Posterior cingulate gyrus (tissue), 11 donors: ENCODE results near the gene ADM5.
"Not testable (repeated sequence)": the region's sequence is repeated elsewhere in the genome, so short reads cannot be mapped to it uniquely, and the experiment has no call there.

Source experiments
- DNase-seq, 10 donors: peaks; one replicate each; pipeline versions ENCODE4 v3.0.0 to v3.0.0-alpha.2; 2020 to 2021; ENCODE audit warnings: mixed read lengths in 3 of 10
- intact Hi-C: fragments of 100-400 bp; cut with DNase I; formaldehyde crosslinking; loops from one replicate; pipeline ENCODE4 v1.15.1; 2023

Gene ADM5

GRCh38 chr19:49691243-49692146 lies 2.1 kb downstream of the ADM5 start:
- DNase-seq = peak; percentile 75 to 96 (median 82)
- intact Hi-C loops = loop anchor here (10.0 kb wide), 1 partner anchor 113 kb away; no protein-coding TSS in a partner anchor

GRCh38 chr19:49692147-49692506 lies 2.7 kb downstream of the ADM5 start:
- DNase-seq = peak in 6 of 10 donors; percentile 57 to 94 (median 66)
- intact Hi-C loops = loop anchor here (10.0 kb wide), 1 partner anchor 113 kb away; no protein-coding TSS in a partner anchor

- no peak for DNase-seq
- intact Hi-C loops = loop anchor here (10.0 kb wide), 1 partner anchor 109 kb away; no protein-coding TSS in a partner anchor
Observed at GRCh38 chr19:49696115-49696514, 6.7 kb downstream of the ADM5 start.

DNA sequence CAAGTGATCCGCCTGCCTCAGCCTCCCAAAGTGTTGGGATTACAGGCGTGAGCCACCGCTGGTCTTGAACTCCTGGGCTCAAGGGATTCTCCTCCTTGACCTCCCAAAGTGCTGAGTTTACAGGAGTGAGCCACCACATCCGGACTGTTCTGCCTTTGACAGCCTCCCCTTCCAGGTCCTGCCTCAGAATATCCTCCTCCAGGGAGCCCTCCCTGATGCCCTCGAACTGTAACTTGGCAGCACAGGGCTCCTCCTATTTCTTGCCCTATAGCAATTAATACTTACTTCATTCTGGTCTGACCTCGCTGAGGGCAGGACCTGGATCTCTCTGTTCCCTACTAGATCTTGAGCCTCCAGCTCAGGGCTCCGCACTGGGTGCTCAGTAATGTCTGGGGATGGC lies 7.5 kb downstream of the ADM5 start:
- DNase-seq = no peak
- intact Hi-C loops = loop anchor here (10.0 kb wide), 1 partner anchor 108 kb away; no protein-coding TSS in a partner anchor

GRCh38 chr19:49699364-49699763 lies 10.0 kb downstream of the ADM5 start:
- intact Hi-C loops = loop anchor here (10.0 kb wide), 1 partner anchor 105 kb away; no protein-coding TSS in a partner anchor
- DNase-seq = no peak

DNA sequence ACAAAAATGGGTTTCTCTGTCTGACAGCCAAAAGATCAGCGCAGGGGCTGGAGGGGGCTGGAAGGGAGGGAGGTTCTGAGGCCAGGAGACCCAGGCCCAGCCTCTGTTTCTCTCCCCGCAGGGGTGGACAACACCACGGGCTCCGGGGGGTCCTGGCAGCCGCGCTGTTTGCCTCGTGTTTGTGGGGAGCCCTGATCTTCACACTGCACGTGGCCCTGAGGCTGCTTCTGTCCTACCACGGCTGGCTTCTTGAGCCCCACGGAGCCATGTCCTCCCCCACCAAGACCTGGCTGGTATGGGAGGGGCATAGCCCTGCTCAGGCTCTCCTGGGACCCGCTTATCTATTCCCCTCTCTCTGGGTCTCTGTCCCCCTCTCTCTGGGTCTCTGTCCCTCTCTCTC lies 11.2 kb downstream of the ADM5 start:
- no peak for DNase-seq
- intact Hi-C loops = no loop called here

GRCh38 chr19:49701271-49701786 lies 11.9 kb downstream of the ADM5 start:
- intact Hi-C loops = no loop called here
- no peak for DNase-seq

DNA sequence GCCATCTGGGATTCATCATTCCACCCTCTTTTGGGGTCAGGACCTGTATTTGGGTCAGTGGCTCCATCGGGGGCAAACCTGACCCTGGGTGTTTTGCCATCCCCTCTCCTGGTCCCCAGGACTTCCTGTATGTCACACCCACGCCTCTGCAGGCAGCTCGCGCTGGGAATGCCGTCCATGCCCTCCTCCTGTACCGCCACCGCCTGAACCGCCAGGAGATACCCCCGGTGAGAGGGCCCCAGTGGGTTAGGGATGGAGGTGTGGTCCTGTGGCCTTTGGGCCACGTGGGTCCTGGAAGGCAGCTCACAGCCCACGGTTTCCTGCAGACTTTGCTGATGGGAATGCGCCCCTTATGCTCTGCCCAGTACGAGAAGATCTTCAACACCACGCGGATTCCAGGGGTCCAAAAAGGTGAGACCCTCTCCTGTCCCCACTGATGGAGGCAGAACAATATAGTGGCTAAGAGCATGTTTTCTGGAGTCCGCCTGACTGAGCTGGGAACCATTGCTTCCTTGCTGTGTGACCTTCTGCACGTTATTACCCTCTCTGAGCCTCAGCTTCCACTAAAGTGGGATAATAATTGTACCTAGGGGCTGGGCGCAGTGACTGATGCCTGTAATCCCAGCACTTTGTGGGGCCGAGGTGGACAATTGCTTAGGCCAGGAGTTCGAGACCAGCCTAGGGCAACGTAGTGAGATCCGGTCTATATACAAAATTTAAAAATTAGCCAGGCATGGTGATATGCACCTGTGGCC lies 15.7 kb downstream of the ADM5 start:
- DNase-seq = no peak
- intact Hi-C loops = no loop called here

- intact Hi-C loops = no loop called here
- DNase-seq = no peak
Observed at GRCh38 chr19:49705919-49706318, 16.5 kb downstream of the ADM5 start.

- no peak for DNase-seq
- intact Hi-C loops = no loop called here
Observed at GRCh38 chr19:49710372-49710951, 21.1 kb downstream of the ADM5 start.

DNA sequence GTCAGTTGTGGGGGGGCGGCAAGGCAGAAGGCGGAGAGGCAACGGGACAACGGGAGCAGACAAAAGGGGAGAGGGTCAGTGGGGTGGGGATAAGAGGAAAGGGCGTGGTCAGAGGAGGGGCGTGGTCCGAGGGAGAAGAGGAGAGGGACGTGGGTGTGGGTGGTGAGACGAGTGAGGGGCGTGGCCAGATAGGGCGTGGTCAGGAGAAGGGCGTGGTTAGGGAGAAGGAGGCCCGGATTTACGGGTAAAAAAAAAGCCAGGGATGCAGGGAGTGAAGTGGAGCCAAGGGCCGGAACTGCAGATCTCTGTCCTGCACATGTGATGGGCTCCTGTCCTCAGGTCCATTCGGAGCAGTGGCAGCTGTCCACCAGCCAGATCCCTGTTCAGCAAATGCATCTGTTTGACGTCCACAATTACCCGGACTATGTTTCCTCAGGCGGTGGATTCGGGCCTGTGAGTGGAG lies 23.0 kb downstream of the ADM5 start:
- intact Hi-C loops = no loop called here
- DNase-seq = no peak

DNA sequence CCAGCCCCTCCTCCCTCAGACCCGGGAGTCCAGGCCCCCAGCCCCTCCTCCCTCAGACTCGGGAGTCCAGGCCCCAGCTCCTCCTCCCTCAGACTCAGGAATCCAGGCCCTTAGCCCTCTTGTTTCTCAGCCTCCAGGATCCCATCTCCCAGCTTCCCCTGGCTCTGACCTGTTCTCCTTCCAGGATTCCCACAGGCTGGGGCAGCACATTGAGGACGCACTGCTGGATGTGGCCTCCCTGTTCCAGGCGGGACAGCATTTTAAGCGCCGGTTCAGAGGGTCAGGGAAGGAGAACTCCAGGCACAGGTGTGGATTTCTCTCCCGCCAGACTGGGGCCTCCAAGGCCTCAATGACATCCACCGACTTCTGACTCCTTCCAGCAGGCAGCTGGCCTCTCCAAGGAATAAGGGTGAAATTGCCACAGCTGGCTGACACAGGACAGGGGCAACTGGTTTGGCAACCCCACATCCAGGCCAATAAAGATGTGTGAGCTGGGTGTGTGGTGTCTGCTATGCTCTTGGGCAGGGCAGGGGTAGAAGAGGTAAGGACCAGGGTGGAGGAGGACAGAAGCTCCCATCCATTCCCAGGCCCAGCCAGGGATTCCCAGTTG lies 23.9 kb downstream of the ADM5 start:
- intact Hi-C loops = no loop called here
- DNase-seq = no peak

DNA sequence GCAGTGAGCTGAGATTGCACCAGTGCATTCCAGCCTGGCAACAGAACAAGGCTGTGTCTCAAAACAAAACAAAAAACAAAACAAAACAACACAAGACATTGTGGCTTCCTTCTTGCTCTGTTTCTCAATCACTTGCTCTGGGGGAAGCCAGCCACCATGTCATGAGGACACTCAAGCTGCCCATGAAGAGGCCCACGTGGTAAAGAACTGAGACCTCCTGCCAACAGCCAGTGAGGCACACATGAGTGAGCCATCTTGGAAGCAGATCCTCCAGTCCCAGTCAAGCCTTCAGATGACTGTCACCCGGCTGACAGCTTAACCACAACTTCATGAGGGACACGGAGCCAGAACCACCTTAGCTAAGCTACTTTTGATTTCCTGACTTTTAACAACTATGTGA lies 26.8 kb downstream of the ADM5 start:
- DNase-seq = no peak
- intact Hi-C loops = no loop called here

GRCh38 chr19:49718511-49718910 lies 29.1 kb downstream of the ADM5 start:
- no peak for DNase-seq
- intact Hi-C loops = no loop called here

DNA sequence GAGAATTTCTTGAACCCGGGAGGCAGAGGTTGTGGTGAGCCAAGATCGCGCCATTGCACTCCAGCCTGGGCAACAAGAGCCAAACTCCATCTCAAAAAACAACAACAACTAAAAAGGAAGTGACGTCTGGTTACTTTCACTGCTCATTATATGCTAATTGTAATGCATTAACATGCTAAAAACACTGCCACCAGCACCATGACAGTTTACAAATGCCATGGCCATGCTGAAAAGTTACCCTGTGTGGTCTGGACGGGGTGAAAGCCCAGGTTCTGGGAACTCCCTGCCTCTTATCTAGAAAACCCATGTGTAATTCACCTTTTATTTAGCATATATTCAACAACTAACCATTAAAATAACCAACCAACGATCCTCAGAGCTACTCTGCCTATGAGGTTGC lies 29.6 kb downstream of the ADM5 start:
- intact Hi-C loops = no loop called here
- no peak for DNase-seq

- DNase-seq, intact Hi-C loops: not testable (repeated sequence)
Observed at GRCh38 chr19:49719420-49719819, 30.0 kb downstream of the ADM5 start.

GRCh38 chr19:49727217-49728030 lies 38.0 kb downstream of the ADM5 start:
- intact Hi-C loops = no loop called here

DNA sequence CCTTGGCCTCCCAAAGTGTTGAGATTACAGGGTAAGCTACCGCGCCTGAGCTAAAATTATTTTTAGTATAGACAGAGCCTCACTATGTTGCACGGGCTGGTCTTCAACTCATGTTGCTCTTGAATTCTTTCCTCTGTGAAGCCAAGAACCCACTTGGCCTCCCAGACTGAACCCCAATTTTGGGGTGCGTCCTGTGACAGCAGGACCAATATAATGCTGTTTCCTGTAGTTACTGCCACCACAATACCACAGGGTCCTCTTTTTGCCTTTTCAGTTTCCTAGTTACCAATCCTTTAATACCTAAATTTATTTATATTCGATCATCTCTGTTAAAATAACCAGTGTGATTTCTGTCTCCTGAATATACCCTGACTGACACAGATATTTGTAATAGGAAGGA lies 40.8 kb downstream of the ADM5 start:
- intact Hi-C loops = no loop called here
- DNase-seq = no peak

More at GRCh38 chr19:49727217-49728030, 38.0 kb downstream of the ADM5 start:
- peak in 1 of 10 donors; percentile 62 for DNase-seq

- intact Hi-C loops = no loop called here
- no peak for DNase-seq
Observed at GRCh38 chr19:49738268-49738667, 48.9 kb downstream of the ADM5 start.
